DOHH2 (cell line): ENCODE results near the gene MYOG.

ENCODE experiments used
- CTCF ChIP-seq: fragments of 200-600 bp; sonication (generic); IDR thresholded peaks from one replicate; pipeline ENCODE4 v1.5.1; 2014; ENCODE audit warnings: antibody characterized with exemption, mild to moderate bottlenecking, low read depth, low read length; ENCODE audit not compliant: poor library complexity, severe bottlenecking
- EZH2phosphoT487 ChIP-seq: fragments of 200-600 bp; sonication (generic); IDR thresholded peaks from 2 replicates; pipeline ENCODE4 v1.6.1; 2017; ENCODE audit warnings: borderline replicate concordance, mild to moderate bottlenecking, antibody characterized with exemption, low read length, moderate library complexity, mixed read lengths

GRCh38 chr1:203069030-203069747 is 16.6 kb downstream of the MYOG start:
- TF ChIP-seq CTCF (no peak), EZH2phosphoT487 (no peak)
